ENCODE results near the gene LUC7L2.

- TF ChIP-seq CTCF (conservative IDR thresholded peaks at IDR 0.05) = no peak
- TF ChIP-seq EZH2 (IDR thresholded peaks at IDR 0.05; ENCODE audit: low read depth) = no peak
These were observed 4.4 kb upstream of the LUC7L2 start for GRCh38 chr7:139355320-139355719.
